HCT116 (cell line): ENCODE data around the gene GIPC3. TPM values are rescaled to one million over a fixed set of nuclear protein-coding genes. Genes with fewer than 3 reads are reported as not detected.
A peak's percentile ranks its signal among the peaks of the same experiment; 100 is the strongest.

ENCODE experiments used
- ATAC-seq: fragments of 200-7000 bp; cut with Tn5 transposase; 2 replicates; pipeline ENCODE4 v1.9.1; 2020; ENCODE audit warnings: mild to moderate bottlenecking, moderate library complexity
- BruUV-seq: library from RNA; stranded (reverse); fragments of 400-500 nt; replicated peaks from 2 replicates; lab custom pipeline; 2021; lab: Mats Ljungman, UMichigan
- CTCF ChIA-PET: fragments of 300-600 bp; sonication (Branson Sonifier 250); formaldehyde crosslinking; loops from one replicate; lab custom pipeline; 2021; ENCODE audit warnings: antibody characterized with exemption; lab: Charles Lee
- POLR2A ChIA-PET: fragments of 300-600, 350-600 bp; sonication (Branson Sonifier 250); formaldehyde crosslinking; loops from one replicate; lab custom pipeline; 2021; ENCODE audit warnings: antibody characterized with exemption; lab: Charles Lee
- RAD21 ChIA-PET, 2 experiments: fragments of 300-600 bp; sonication (Branson Sonifier 250); formaldehyde crosslinking; loops; one replicate each; lab custom pipeline; 2023; ENCODE audit warnings: low total read pairs in 2 of 2; ENCODE audit not compliant: uncharacterized antibody in 2 of 2, unreplicated experiment in 2 of 2, low non-redundant PET in 1 of 2; lab: Charles Lee
- DNase-seq: peaks from one replicate; pipeline ENCODE4 v3.0.0-alpha.2; 2010; ENCODE audit warnings: low read depth, low spot score
- H2AFZ ChIP-seq: fragments of 200-600 bp; shearing (Covaris generic), sonication (generic); 2 replicates; pipeline ENCODE4 v1.6.1; 2017; ENCODE audit warnings: low read depth, mixed run types, mixed read lengths, antibody characterized with exemption, low read length; ENCODE audit not compliant: poor library complexity, severe bottlenecking
- H3K27ac ChIP-seq: 2 replicates; pipeline ENCODE4 v1.5.1; 2012; ENCODE audit warnings: low read depth, low read length
- H3K27me3 ChIP-seq: fragments of 200-600 bp; sonication (generic); 2 replicates; pipeline ENCODE4 v1.6.1; 2016; ENCODE audit warnings: mixed run types, low read length, mixed read lengths; ENCODE audit not compliant: insufficient read depth
- H3K36me3 ChIP-seq, 2 experiments: fragments of 200-500 bp in 1 of 2; fragments of 200-600 bp in 1 of 2; sonication (Bioruptor generic) in 1 of 2; sonication (generic) in 1 of 2; 2 replicates each; pipeline versions ENCODE4 v1.5.1 to v1.6.1; 2014 to 2016; ENCODE audit warnings: low read length in 2 of 2, inconsistent platforms in 1 of 2, mixed read lengths in 1 of 2, mixed run types in 1 of 2; ENCODE audit not compliant: insufficient read depth in 2 of 2, control insufficient read depth in 1 of 2
- H3K4me1 ChIP-seq, 2 experiments: fragments of 200-600 bp in 1 of 2; sonication (generic) in 1 of 2; 2 replicates each; pipeline versions ENCODE4 v1.5.1 to v1.6.1; 2012 to 2017; ENCODE audit warnings: low read length in 2 of 2, inconsistent platforms in 1 of 2, mild to moderate bottlenecking in 1 of 2, mixed read lengths in 1 of 2, mixed run types in 1 of 2, moderate library complexity in 1 of 2; ENCODE audit not compliant: insufficient read depth in 2 of 2, control insufficient read depth in 1 of 2
- H3K4me2 ChIP-seq: fragments of 200-600 bp; sonication (generic); 2 replicates; pipeline ENCODE4 v1.6.1; 2017; ENCODE audit warnings: mixed run types, low read length, mixed read lengths
- H3K4me3 ChIP-seq, 2 experiments: fragments of 200-600 bp in 1 of 2; sonication (generic) in 1 of 2; replicated peaks in 1 of 2; 2 replicates each; pipeline ENCODE4 v1.5.1; 2011 to 2016; ENCODE audit warnings: low read length in 2 of 2, control low read depth in 1 of 2, low read depth in 1 of 2, mild to moderate bottlenecking in 1 of 2, mixed read lengths in 1 of 2, mixed run types in 1 of 2
- H3K79me2 ChIP-seq: fragments of 200-600 bp; sonication (generic); 2 replicates; pipeline ENCODE4 v1.6.1; 2017; ENCODE audit warnings: mild to moderate bottlenecking, mixed run types, low read length, moderate library complexity, mixed read lengths; ENCODE audit not compliant: insufficient read depth
- H3K9ac ChIP-seq: fragments of 200-600 bp; sonication (generic); 2 replicates; pipeline ENCODE4 v1.6.1; 2016; ENCODE audit warnings: low read length, mixed read lengths
- H3K9me2 ChIP-seq: fragments of 200-600 bp; sonication (generic), shearing (Covaris generic); 2 replicates; pipeline ENCODE4 v1.6.1; 2017; ENCODE audit warnings: mixed run types, mild to moderate bottlenecking, moderate library complexity; ENCODE audit not compliant: insufficient read depth
- H3K9me3 ChIP-seq, 2 experiments: fragments of 200-500 bp in 1 of 2; fragments of 200-600 bp in 1 of 2; sonication (Bioruptor generic) in 1 of 2; sonication (generic) in 1 of 2; 2 replicates each; pipeline ENCODE4 v1.6.1; 2014 to 2017; ENCODE audit warnings: low read length in 2 of 2, mixed read lengths in 2 of 2, inconsistent platforms in 1 of 2, low read depth in 1 of 2, mild to moderate bottlenecking in 1 of 2, mixed run types in 1 of 2, moderate library complexity in 1 of 2; ENCODE audit not compliant: control insufficient read depth in 1 of 2, insufficient read depth in 1 of 2
- H4K20me1 ChIP-seq: fragments of 200-600 bp; sonication (generic), shearing (Covaris generic); 2 replicates; pipeline ENCODE4 v1.6.1; 2017; ENCODE audit warnings: mixed run types, mild to moderate bottlenecking, moderate library complexity; ENCODE audit not compliant: insufficient read depth
- EZH2 ChIP-seq: fragments of 200-600 bp; sonication (generic); IDR thresholded peaks from 2 replicates; pipeline ENCODE4 v1.6.1; 2017; ENCODE audit warnings: antibody characterized with exemption, mixed run types
- RAD21 ChIP-seq: IDR thresholded peaks from 2 replicates; pipeline ENCODE4 v1.6.1; 2012; ENCODE audit warnings: low read depth, mild to moderate bottlenecking
- TCF7L2 ChIP-seq: IDR thresholded peaks from 2 replicates; pipeline ENCODE4 v1.7.0; 2011; ENCODE audit warnings: borderline replicate concordance, inconsistent platforms; ENCODE audit not compliant: insufficient read depth, insufficient read length; ENCODE audit errors: extremely low read depth
- ZFX ChIP-seq: fragments of 450-650 bp; IDR thresholded peaks from 2 replicates; pipeline ENCODE4 v1.6.1; 2017
- ZNF274 ChIP-seq: fragments of 200-500 bp; sonication (Bioruptor generic); IDR thresholded peaks from 2 replicates; pipeline ENCODE4 v1.6.1; 2014; ENCODE audit warnings: mild to moderate bottlenecking, low read depth, low read length, inconsistent platforms
- intact Hi-C: fragments of 100-400 bp; cut with micrococcal nuclease; formaldehyde crosslinking; loops from 2 replicates; pipeline ENCODE4 v1.10.0; 2022
- total RNA-seq: library from RNA; stranded (reverse); gene quantifications from one replicate; pipeline ENCODE4 v1.2.1, GENCODE V29; 2021; ENCODE audit not compliant: unreplicated experiment
- TF ChIP-seq, protein P1 (sequence below), 3 experiments: fragments of 200-600 bp in 1 of 3; sonication (generic) in 1 of 3; IDR thresholded peaks in 2 of 3; conservative IDR thresholded peaks in 1 of 3; 2 replicates each; pipeline ENCODE4 v1.5.1; 2012 to 2017; ENCODE audit warnings: low read depth in 2 of 3, low read length in 2 of 3, antibody characterized with exemption in 1 of 3, borderline replicate concordance in 1 of 3, control low read depth in 1 of 3, mild to moderate bottlenecking in 1 of 3, mixed read lengths in 1 of 3, mixed run types in 1 of 3, moderate library complexity in 1 of 3; ENCODE audit not compliant: insufficient read depth in 1 of 3

The GIPC3 gene
- total RNA-seq, 1 experiment from 2014 or later, result not detected

DNA sequence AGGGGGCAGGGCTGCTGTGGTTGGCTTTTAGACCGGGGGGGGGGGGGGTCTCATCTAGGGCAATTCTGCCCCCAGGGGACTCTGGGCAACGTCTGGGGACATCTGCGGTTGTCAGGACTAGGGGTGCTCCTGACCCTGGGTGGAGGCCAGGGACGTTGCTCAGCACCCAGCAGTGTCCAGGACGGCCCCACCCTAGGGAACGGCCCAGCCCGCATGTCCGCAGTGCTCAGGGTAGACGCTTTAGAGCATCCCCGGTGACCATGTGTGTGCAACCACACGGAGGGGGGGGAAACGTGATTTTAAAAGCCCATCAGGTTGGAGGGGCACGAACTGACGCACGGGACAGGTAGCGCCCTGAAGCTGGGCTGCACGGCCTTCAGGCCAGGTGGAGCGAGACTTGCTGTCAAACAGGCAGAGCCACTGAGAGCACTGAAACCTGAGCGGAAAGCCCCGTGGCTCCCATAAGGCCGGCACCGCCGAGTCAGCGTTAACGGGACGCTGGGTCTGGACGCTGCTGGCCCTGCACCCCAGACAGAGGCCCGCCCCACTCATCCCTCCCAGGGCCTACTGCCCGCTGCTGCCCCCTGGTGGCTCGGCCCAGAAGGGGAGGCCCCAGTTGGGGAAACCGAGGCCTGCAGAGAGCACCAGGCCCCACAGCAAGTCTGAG, 33.0 kb downstream of the GIPC3 start:
- H3K4me2 ChIP-seq, result no peak overlapping the region
- H3K4me3 ChIP-seq, result no peak overlapping the region
- H3K4me1 ChIP-seq, result no peaks in the 10 kb centered on the region
- ChIA-PET POLR2A (no interaction called here), RAD21 (no interaction called here), CTCF (interaction anchor here (0.6 kb wide), 1 partner anchor 15 kb away, joined by 3 read pairs; no protein-coding TSS in a partner anchor)
- H2AFZ ChIP-seq, result no peak overlapping the region
- no peaks in the 10 kb centered on the region for H3K79me2 ChIP-seq
- ATAC-seq, result peak; percentile 83
- no peak overlapping the region for H3K27ac ChIP-seq
- no peak overlapping the region for H3K9ac ChIP-seq
- H3K36me3 ChIP-seq, result peaks cover 0 to 5% of the 10 kb centered on the region in 2 experiments; a peak in 2 of 4 replicates
- TF ChIP-seq ZNF274 (no peak), EZH2 (no peak), ZFX (no peak), TCF7L2 (no peak), RAD21 (peak; percentile 86)
- TF ChIP-seq, protein P1, sequence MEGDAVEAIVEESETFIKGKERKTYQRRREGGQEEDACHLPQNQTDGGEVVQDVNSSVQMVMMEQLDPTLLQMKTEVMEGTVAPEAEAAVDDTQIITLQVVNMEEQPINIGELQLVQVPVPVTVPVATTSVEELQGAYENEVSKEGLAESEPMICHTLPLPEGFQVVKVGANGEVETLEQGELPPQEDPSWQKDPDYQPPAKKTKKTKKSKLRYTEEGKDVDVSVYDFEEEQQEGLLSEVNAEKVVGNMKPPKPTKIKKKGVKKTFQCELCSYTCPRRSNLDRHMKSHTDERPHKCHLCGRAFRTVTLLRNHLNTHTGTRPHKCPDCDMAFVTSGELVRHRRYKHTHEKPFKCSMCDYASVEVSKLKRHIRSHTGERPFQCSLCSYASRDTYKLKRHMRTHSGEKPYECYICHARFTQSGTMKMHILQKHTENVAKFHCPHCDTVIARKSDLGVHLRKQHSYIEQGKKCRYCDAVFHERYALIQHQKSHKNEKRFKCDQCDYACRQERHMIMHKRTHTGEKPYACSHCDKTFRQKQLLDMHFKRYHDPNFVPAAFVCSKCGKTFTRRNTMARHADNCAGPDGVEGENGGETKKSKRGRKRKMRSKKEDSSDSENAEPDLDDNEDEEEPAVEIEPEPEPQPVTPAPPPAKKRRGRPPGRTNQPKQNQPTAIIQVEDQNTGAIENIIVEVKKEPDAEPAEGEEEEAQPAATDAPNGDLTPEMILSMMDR (IDR thresholded peaks at IDR 0.05 in 2 of 3, conservative IDR thresholded peaks at IDR 0.05 in 1 of 3; ENCODE audit: borderline replicate concordance in 1 of 3, insufficient read depth in 1 of 3, low read depth in 2 of 3, low read length in 2 of 3), result peak; percentile 71 to 91 (median 90); a peak in 5 of 6 replicates
- BruUV-seq, result no TSS peak
- no peak for DNase-seq
- H4K20me1 ChIP-seq, result no peaks in the 10 kb centered on the region
- H3K9me3 ChIP-seq, result no peaks in the 10 kb centered on the region
- intact Hi-C loops, result loop anchor here (1.0 kb wide), 1 partner anchor 32 kb away; no protein-coding TSS in a partner anchor
- H3K9me2 ChIP-seq, result no peaks in the 10 kb centered on the region
- H3K27me3 ChIP-seq, result no peaks in the 10 kb centered on the region
